NCI-H510A (cell line): ENCODE results near the gene CAMK2N1.

Experiments used
- DNase-seq: peaks from one replicate; lab custom pipeline; 2025; lab: John Stamatoyannopoulos, UW

Gene CAMK2N1

GRCh38 chr1:20478057-20478635, 7.9 kb downstream of the CAMK2N1 start:
- no peak for DNase-seq

DNA sequence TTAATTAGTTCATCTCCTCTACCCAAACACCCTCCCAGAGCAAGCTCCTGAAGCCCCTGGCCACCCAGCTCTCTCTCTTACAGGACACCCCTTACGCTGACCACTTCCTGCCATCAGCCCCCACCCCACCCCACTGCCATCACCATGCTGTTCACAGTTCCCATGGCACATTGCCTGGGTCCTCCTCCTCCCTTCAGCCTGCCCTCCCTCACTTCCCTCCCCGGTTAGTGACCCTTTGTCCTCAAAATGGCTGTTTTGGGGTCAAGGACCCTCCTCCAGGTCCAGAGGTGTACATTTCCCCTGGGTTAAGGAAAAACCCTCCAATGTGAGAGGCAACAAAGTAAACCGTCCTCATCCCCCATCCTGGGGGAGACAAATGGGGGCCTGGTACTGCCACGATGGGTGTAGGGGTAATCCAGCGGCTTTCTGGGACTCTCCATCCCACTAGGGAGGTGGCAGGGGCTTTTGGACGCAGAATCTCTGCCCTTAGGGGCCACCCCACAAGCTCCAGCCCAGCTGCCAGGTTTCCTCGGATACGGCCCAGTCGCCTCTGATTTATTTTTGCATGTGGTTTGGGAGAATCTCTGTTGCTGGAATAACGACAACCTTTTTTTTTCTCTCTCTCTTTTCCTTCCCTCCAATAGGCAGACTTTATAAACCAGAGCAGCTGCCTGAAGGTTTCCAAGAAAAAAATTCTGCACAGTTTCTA, 8.5 kb downstream of the CAMK2N1 start:
- DNase-seq, result no peak

- DNase-seq, result peak; percentile 42
Observed at GRCh38 chr1:20476265-20477038, 9.6 kb downstream of the CAMK2N1 start.

DNA sequence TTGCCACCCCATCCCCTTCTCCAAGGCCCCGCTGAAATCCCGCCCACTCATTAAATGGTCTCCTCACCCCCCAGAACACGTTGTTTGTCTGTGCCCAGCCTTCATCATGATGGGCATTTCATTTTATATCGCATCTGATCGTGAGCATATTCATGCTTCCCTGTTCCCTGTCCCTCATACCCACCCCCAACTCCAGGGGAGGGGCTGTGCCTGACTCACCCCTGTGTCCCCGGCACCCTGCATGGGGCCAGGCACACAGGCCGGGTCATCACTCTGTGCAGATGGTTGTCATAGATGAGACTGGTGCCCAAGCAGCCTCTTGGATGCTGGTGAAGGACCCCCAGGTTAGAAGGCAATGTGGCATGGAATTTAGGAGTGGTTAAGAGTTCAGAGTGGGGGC, 11.0 kb downstream of the CAMK2N1 start:
- DNase-seq, result no peak

DNA sequence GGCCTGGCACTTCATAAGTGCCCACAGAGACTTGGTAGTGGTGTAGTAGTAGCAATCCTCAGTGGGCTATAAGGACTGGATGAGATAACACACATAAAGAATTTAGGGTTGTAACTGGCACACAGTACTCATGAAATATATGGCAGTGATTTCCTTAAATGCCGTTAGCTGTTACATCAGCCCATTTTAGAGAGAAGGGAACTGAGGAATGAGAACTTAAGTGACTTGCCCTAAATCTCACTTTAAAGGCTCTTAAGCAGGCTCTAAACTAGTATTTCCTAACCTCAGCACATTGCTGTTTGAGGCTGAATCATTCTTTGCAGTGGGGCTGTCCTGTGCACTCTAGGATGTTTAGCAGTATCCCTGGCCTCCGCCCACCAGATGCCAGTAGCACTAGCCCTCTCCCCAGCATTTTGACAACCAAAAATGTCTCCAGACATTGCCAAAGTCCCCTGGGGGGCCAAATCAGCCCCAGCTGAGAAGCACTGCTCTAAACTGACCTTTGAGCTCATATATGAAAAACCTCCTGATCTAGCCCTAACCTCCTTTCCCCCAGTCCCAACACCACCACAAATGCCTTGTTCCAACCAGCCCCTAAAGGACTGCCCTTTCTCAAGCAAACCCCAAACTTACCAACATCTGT, 11.6 kb downstream of the CAMK2N1 start:
- DNase-seq, result no peak

DNA sequence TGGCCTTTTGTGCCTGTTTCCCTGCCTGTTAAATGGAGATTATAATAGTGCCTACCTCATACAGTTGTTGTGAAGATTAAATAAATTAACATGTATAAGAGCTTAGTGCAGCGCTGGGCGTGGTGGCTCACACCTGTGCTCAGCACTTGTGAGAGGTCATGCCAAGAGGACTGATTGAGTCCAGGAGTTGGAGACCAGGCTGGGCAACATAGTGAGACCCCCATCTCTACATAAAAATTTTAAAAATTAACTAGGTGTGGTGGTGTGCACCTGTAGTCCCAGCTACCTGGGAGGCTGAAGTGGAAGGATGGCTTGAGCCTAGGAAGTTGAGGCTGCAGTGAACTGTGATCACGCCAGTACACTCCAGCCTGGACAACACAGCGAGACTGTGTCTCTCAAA, 12.1 kb downstream of the CAMK2N1 start:
- DNase-seq, result no peak

GRCh38 chr1:20472860-20473711, 12.9 kb downstream of the CAMK2N1 start:
- no peak for DNase-seq

DNA sequence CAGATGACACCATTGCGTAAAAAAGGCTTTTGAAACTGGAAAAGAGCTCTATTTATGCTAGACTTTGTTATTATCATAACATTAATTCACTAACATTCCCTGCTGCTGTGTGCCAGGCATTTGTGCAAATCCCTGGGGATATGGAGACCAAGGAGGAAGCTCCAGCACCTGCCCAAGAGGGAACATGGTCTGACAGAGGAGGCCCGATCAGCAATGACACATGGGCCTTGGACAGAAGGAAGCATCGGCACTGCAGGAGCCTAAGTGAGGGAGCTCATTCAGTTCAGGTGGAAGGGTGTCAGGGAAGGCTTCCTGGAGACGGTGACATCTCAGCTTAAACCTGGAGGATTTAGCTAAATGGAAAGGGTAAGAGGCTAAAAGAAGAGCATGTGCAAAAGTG, 13.9 kb downstream of the CAMK2N1 start:
- DNase-seq, result no peak

DNA sequence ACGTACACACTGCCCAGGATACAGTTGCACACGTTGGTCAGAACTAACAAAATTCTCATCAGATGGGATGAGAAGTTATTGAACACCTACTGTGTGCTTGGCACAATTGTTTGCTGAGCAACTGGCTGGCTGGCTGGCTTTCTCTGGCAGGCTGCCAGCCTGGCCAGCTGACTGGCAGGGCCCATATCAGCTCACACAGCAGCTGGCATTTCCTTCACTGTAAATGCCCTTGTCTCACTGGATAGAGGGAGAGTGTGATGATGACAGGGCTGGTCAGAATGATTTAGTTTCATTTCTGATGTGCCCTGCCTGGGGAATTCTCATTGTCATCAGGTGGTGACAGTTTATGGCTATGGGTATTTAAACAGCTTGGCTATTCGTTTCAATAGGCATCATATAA, 15.8 kb downstream of the CAMK2N1 start:
- peak; percentile 64 for DNase-seq

DNA sequence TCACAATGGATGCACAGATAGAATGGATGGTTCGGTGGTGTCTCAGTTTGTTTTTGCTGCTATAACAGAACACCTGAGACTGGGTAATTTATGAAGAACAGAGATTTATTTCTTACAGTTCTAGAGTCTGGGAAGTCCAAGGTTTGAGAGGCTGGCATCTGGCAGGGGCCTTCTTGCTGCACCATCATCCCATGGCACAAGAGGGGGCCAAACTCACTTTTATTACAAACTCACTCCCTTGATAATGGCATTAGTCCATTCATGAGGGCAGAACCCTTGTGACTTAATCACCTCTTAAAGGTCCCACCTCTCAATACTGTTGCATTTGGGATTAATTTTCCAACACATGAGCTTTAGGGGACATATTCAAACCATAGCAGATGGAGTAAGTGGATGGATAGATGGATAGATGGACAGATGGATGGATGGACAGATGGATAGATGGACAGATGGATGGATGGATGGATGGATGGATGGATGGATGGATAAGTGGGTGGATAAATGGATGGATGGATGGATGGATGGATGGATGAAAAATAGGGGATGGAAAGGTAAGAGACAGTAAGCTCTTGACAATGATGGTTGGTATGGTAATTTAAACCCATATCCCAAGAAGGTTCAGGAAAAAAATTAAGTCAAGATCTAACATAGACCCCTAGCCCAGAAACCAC, 16.5 kb downstream of the CAMK2N1 start:
- no peak for DNase-seq

- DNase-seq, result no peak
Observed at GRCh38 chr1:20466273-20466672, 19.7 kb downstream of the CAMK2N1 start.

- DNase-seq, result no peak
Observed at GRCh38 chr1:20465187-20465586, 20.8 kb downstream of the CAMK2N1 start.

GRCh38 chr1:20463502-20463901, 22.5 kb downstream of the CAMK2N1 start:
- DNase-seq, result no peak

DNA sequence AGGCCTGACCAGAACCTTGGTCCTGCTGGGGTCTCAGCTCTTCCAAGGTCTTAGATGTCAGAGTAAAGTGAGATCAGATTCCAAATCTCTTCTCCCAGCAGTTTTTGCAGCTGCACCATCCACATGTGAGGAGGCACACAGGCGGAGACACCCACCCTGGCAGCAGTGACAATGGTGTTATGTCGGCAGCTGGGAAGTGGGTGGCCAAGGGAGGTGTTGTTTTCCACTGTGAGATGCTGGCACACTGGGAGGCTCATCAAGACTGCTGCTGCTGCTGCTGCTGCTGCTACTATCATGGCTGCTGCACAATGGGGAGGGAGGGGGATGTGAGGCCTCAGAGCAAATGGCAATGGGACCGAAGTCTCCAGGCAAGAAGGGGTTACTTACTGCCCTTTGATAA, 23.6 kb downstream of the CAMK2N1 start:
- DNase-seq, result no peak

GRCh38 chr1:20458717-20459116, 27.3 kb downstream of the CAMK2N1 start:
- DNase-seq, result no peak

- no peak for DNase-seq
Observed at GRCh38 chr1:20454004-20454403, 32.0 kb downstream of the CAMK2N1 start.

DNA sequence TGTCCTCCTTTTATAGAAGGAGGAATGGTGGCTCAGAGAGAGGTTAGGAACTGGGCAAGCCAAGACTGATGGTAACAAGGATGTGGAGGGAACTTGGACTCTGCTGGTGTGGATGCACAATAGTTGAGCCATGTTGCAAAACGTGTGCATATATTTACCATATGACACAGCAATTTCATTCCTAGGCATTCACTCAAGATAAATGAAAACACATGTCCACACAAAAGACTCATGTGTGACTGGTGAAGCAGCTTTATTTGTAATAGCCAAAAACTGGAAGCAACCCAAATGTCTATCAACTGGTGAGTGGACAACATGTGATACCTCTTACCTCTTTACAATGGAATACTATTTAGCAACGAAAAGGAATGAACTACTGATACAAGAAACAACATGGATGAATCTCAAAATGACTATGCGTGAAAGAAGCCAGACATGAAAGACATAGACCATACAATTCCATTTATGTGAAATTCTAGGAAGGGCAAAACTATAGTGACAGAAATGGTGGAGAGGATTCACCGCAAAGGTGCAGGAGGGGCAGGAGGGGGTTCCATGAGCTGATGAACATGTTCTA, 36.2 kb downstream of the CAMK2N1 start:
- DNase-seq, result no peak

DNA sequence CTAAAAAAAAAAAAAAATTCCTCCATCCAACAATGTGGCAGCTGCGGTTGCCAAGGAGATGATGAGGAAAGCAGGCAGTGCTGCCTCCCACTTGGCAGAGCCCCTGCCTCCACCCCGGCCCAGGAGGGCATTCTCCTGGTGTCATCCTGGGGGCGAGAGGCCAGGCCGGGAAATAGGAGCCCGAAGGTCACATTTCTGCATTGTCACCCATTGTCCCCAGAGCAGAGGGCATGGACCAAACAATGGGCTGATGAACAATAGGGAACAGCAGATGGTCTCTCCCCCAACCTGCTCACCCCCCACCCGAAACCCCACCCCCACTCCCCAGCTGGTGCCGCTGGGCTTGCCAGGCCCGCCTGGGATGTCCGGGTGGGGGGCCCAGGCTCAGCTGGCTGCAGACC, 37.3 kb downstream of the CAMK2N1 start:
- DNase-seq, result no peak

DNA sequence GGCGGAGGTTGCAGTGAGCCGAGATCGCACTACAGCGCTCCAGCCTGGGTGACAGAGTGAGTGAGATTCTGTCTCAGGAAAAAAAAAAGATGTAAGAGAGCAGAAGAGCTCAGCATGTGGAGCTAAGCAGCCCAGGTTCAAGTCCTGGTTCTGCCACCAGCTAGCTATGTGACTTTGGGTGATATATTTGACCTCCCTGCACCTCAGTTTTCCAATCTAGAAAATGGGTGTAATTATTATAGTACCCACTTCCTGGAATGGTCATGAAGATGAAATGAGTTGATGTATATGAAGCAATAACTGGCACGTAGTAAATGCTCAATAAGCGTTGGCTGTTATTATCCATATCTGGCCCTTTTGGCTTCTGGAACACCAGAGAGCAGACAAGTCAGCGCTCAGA, 38.2 kb downstream of the CAMK2N1 start:
- no peak for DNase-seq

GRCh38 chr1:20446796-20447195, 39.2 kb downstream of the CAMK2N1 start:
- DNase-seq, result no peak

GRCh38 chr1:20445956-20446355, 40.1 kb downstream of the CAMK2N1 start:
- DNase-seq, result no peak
